DND-41 (cell line): ENCODE results near the gene SSH3.
A peak's percentile ranks its signal among the peaks of the same experiment; 100 is the strongest.

Experiments
- ATAC-seq: fragments of 200-7000 bp; cut with Tn5 transposase; 3 replicates; pipeline ENCODE4 v1.9.1; 2021; ENCODE audit warnings: low read depth; ENCODE audit not compliant: insufficient read depth
- DNase-seq: peaks from one replicate; pipeline ENCODE4 v3.0.0-alpha.2; 2020
- H2AFZ ChIP-seq: 2 replicates; pipeline ENCODE4 v1.6.0; 2012; ENCODE audit warnings: low read depth, low read length
- H3K27ac ChIP-seq: 2 replicates; pipeline ENCODE4 v1.5.1; 2012; ENCODE audit warnings: low read length, inconsistent platforms
- H3K27me3 ChIP-seq: fragments of 200-600 bp; sonication (generic); 2 replicates; pipeline ENCODE4 v1.6.0; 2012; ENCODE audit warnings: low read length, mild to moderate bottlenecking, inconsistent platforms; ENCODE audit not compliant: insufficient read depth, poor library complexity
- H3K36me3 ChIP-seq: 2 replicates; pipeline ENCODE4 v1.5.1; 2012; ENCODE audit warnings: low read length, inconsistent platforms; ENCODE audit not compliant: insufficient read depth
- H3K4me1 ChIP-seq: 2 replicates; pipeline ENCODE4 v1.5.1; 2012; ENCODE audit warnings: mild to moderate bottlenecking, low read length; ENCODE audit not compliant: insufficient read depth
- H3K4me2 ChIP-seq: 2 replicates; pipeline ENCODE4 v1.6.0; 2012; ENCODE audit warnings: mild to moderate bottlenecking, moderate library complexity, low read length, inconsistent platforms; ENCODE audit not compliant: insufficient read depth
- H3K4me3 ChIP-seq, 2 experiments: fragments of 200-600 bp in 1 of 2; shearing (Covaris generic) in 1 of 2; 2 replicates each; pipeline ENCODE4 v1.5.1; 2012 to 2016; ENCODE audit warnings: inconsistent platforms in 2 of 2, low read length in 2 of 2, mild to moderate bottlenecking in 2 of 2, low read depth in 1 of 2, moderate library complexity in 1 of 2
- H3K79me2 ChIP-seq: 2 replicates; pipeline ENCODE4 v1.6.0; 2012; ENCODE audit warnings: low read length, inconsistent platforms; ENCODE audit not compliant: insufficient read depth
- H3K9ac ChIP-seq: 2 replicates; pipeline ENCODE4 v1.6.0; 2012; ENCODE audit warnings: low read depth, mild to moderate bottlenecking, inconsistent platforms, low read length, moderate library complexity
- H3K9me3 ChIP-seq: 2 replicates; pipeline ENCODE4 v1.5.1; 2012; ENCODE audit warnings: low read length, moderate library complexity, mild to moderate bottlenecking, inconsistent platforms; ENCODE audit not compliant: insufficient read depth, severe bottlenecking
- H4K20me1 ChIP-seq: 2 replicates; pipeline ENCODE4 v1.6.0; 2012; ENCODE audit warnings: low read length; ENCODE audit not compliant: insufficient read depth
- CTCF ChIP-seq: IDR thresholded peaks from 2 replicates; pipeline ENCODE4 v1.5.1; 2012; ENCODE audit warnings: borderline replicate concordance, low read length, moderate library complexity, mild to moderate bottlenecking; ENCODE audit not compliant: poor library complexity, severe bottlenecking; ENCODE audit errors: extremely low read depth
- EZH2 ChIP-seq: IDR thresholded peaks from 3 replicates; pipeline ENCODE4 v1.6.1; 2012; ENCODE audit warnings: borderline replicate concordance, low read depth, mild to moderate bottlenecking, moderate library complexity, low read length, inconsistent platforms; ENCODE audit not compliant: severe bottlenecking

The SSH3 gene

GRCh38 chr11:67264260-67264659 is 39.1 kb upstream of the SSH3 start:
- H3K27me3 ChIP-seq: no peaks in the 10 kb centered on the region
- TF ChIP-seq CTCF (no peak), EZH2 (no peak)
- ATAC-seq (no peak), DNase-seq (no peak)
- no peak overlapping the region for H3K27ac ChIP-seq
- H3K4me2 ChIP-seq: no peak overlapping the region
- H2AFZ ChIP-seq: no peak overlapping the region
- H3K4me3 ChIP-seq: no peak overlapping the region
- H4K20me1 ChIP-seq: peaks cover 23% of the 10 kb centered on the region
- H3K9ac ChIP-seq: no peak overlapping the region
- peaks cover 26% of the 10 kb centered on the region for H3K36me3 ChIP-seq
- H3K4me1 ChIP-seq: peaks cover 46% of the 10 kb centered on the region
- H3K9me3 ChIP-seq: no peaks in the 10 kb centered on the region
- peaks cover 34% of the 10 kb centered on the region for H3K79me2 ChIP-seq

- no peaks in the 10 kb centered on the region for H3K27me3 ChIP-seq
- ATAC-seq: no peak
- peaks cover 31% of the 10 kb centered on the region for H4K20me1 ChIP-seq
- H2AFZ ChIP-seq: no peak overlapping the region
- H3K4me3 ChIP-seq: no peak overlapping the region
- DNase-seq: no peak
- TF ChIP-seq CTCF: no peak
- no peak for TF ChIP-seq EZH2
- H3K79me2 ChIP-seq: peaks cover 42% of the 10 kb centered on the region
- no peaks in the 10 kb centered on the region for H3K9me3 ChIP-seq
- no peak overlapping the region for H3K4me2 ChIP-seq
- H3K36me3 ChIP-seq: peaks cover 34% of the 10 kb centered on the region
- H3K4me1 ChIP-seq: peaks cover 54% of the 10 kb centered on the region
- peak overlapping the region; percentile 71; the same call in 1 of the 2 replicates for H3K27ac ChIP-seq
- H3K9ac ChIP-seq: no peak overlapping the region
These were observed 38.3 kb upstream of the SSH3 start for GRCh38 chr11:67264877-67265632.

GRCh38 chr11:67265633-67266448 is 37.5 kb upstream of the SSH3 start:
- Histone ChIP-seq H3K9me3 (no peaks in the 10 kb centered on the region), H2AFZ (peak overlapping the region; percentile 74), H3K4me3 (peak overlapping the region in 1 of 2 experiments; percentile 84; a peak in 2 of 4 replicates), H3K79me2 (peaks cover 50% of the 10 kb centered on the region), H3K27me3 (no peaks in the 10 kb centered on the region), H3K27ac (peak overlapping the region; percentile 71), H3K4me1 (peaks cover 62% of the 10 kb centered on the region), H4K20me1 (peaks cover 39% of the 10 kb centered on the region), H3K4me2 (peak overlapping the region; percentile 70), H3K9ac (peak overlapping the region; percentile 51), H3K36me3 (peaks cover 42% of the 10 kb centered on the region)
- peak; percentile 73 for DNase-seq
- peak; percentile 30 for ATAC-seq
- TF ChIP-seq CTCF (peak; percentile 81), EZH2 (no peak)
